COLO668 (cell line): ENCODE data around the gene LRRFIP2.

Source experiments
- DNase-seq: peaks from one replicate; lab custom pipeline; 2025; ENCODE audit not compliant: unreplicated experiment; lab: John Stamatoyannopoulos, UW

LRRFIP2 gene

GRCh38 chr3:37029516-37030163, 144.7 kb downstream of the LRRFIP2 start:
- no peak for DNase-seq

- no peak for DNase-seq
Observed at GRCh38 chr3:37029111-37029510, 145.3 kb downstream of the LRRFIP2 start.

- no peak for DNase-seq
Observed at GRCh38 chr3:37028329-37028728, 146.1 kb downstream of the LRRFIP2 start.

- DNase-seq, result no peak
Observed at GRCh38 chr3:37026851-37027250, 147.5 kb downstream of the LRRFIP2 start.

GRCh38 chr3:37025561-37026335, 148.6 kb downstream of the LRRFIP2 start:
- DNase-seq, result no peak

- no peak for DNase-seq
Observed at GRCh38 chr3:37024820-37025405, 149.5 kb downstream of the LRRFIP2 start.

- no peak for DNase-seq
Observed at GRCh38 chr3:37024092-37024491, 150.3 kb downstream of the LRRFIP2 start.

- DNase-seq, result no peak
Observed at GRCh38 chr3:37017683-37018082, 156.7 kb downstream of the LRRFIP2 start.

- DNase-seq, result no peak
Observed at GRCh38 chr3:37016903-37017302, 157.5 kb downstream of the LRRFIP2 start.

GRCh38 chr3:37015642-37016041, 158.7 kb downstream of the LRRFIP2 start:
- no peak for DNase-seq

- no peak for DNase-seq
Observed at GRCh38 chr3:37014620-37015019, 159.8 kb downstream of the LRRFIP2 start.
